ENCODE results near the gene FBXL4. TPM values are rescaled to one million over a fixed set of nuclear protein-coding genes. Genes with fewer than 3 reads are reported as not detected.
A peak's percentile ranks its signal among the peaks of the same experiment; 100 is the strongest.

FBXL4 gene
- polyA plus RNA-seq, 1 donor (not counting 4 experiments of a cell fraction or from before 2014, with no cell fraction given), result 19.9 TPM

GRCh38 chr6:98828211-98828788 lies 119.4 kb downstream of the FBXL4 start:
- Histone ChIP-seq H3K27me3 (ENCODE audit: control insufficient read depth, extremely low read depth, insufficient read depth, low read length) (peaks cover 97% of the 10 kb centered on the region), H3K4me1 (ENCODE audit: control insufficient read depth, extremely low read depth, insufficient read depth, low read length) (peaks cover 9% of the 10 kb centered on the region), H3K4me2 (ENCODE audit: control insufficient read depth, extremely low read depth, insufficient read depth, low read depth, low read length) (no peak overlapping the region), H3K36me3 (ENCODE audit: control insufficient read depth in 2 of 2, extremely low read depth in 1 of 2, insufficient read depth in 2 of 2, low read length in 2 of 2) (no peaks in the 10 kb centered on the region), H3K27ac (ENCODE audit: control insufficient read depth, insufficient read depth, low read length) (no peak overlapping the region), H2AFZ (ENCODE audit: control insufficient read depth, low read length) (no peak overlapping the region), H3K9me3 (ENCODE audit: control insufficient read depth, low read depth, low read length) (no peaks in the 10 kb centered on the region), H3K9me1 (ENCODE audit: control insufficient read depth, extremely low read depth, insufficient read depth, low read length) (no peaks in the 10 kb centered on the region), H3K79me2 (ENCODE audit: control insufficient read depth, insufficient read depth, low read length) (no peaks in the 10 kb centered on the region), H3K4me3 (ENCODE audit: control insufficient read depth in 2 of 3, extremely low read depth in 1 of 3, insufficient read depth in 2 of 3, low read depth in 1 of 3, low read length in 3 of 3) (no peak overlapping the region), H4K20me1 (ENCODE audit: control insufficient read depth, extremely low read depth, insufficient read depth, low read length) (no peaks in the 10 kb centered on the region), H3K9ac (ENCODE audit: control insufficient read depth, extremely low read depth, insufficient read depth, low read length) (no peak overlapping the region)
- FAIRE-seq, result no peak
- no peak for TF ChIP-seq CTCF (optimal IDR thresholded peaks at IDR 0.05 in 1 of 3, IDR thresholded peaks at IDR 0.05 in 1 of 3, conservative IDR thresholded peaks at IDR 0.05 in 1 of 3; ENCODE audit: extremely low read depth in 1 of 3, insufficient read depth in 2 of 3, low read length in 3 of 3)
- TF ChIP-seq EZH2 (IDR thresholded peaks at IDR 0.05; ENCODE audit: low read length), result peak; percentile 54
- no peak for DNase-seq (ENCODE audit: low read depth, low spot score)
- dilution Hi-C loops (cut with MboI; ENCODE audit: extremely low pct_ligation_motif_present, low sequenced_read_pairs), result no loop called here

GRCh38 chr6:98827295-98828159 lies 120.2 kb downstream of the FBXL4 start:
- Histone ChIP-seq H2AFZ (ENCODE audit: control insufficient read depth, low read length) (no peak overlapping the region), H4K20me1 (ENCODE audit: control insufficient read depth, extremely low read depth, insufficient read depth, low read length) (no peaks in the 10 kb centered on the region), H3K9me1 (ENCODE audit: control insufficient read depth, extremely low read depth, insufficient read depth, low read length) (no peaks in the 10 kb centered on the region), H3K79me2 (ENCODE audit: control insufficient read depth, insufficient read depth, low read length) (no peaks in the 10 kb centered on the region), H3K9ac (ENCODE audit: control insufficient read depth, extremely low read depth, insufficient read depth, low read length) (no peak overlapping the region), H3K27ac (ENCODE audit: control insufficient read depth, insufficient read depth, low read length) (no peak overlapping the region), H3K4me2 (ENCODE audit: control insufficient read depth, extremely low read depth, insufficient read depth, low read depth, low read length) (no peak overlapping the region), H3K4me1 (ENCODE audit: control insufficient read depth, extremely low read depth, insufficient read depth, low read length) (peaks cover 8% of the 10 kb centered on the region), H3K27me3 (ENCODE audit: control insufficient read depth, extremely low read depth, insufficient read depth, low read length) (peaks cover 93% of the 10 kb centered on the region), H3K36me3 (ENCODE audit: control insufficient read depth in 2 of 2, extremely low read depth in 1 of 2, insufficient read depth in 2 of 2, low read length in 2 of 2) (no peaks in the 10 kb centered on the region), H3K4me3 (ENCODE audit: control insufficient read depth in 2 of 3, extremely low read depth in 1 of 3, insufficient read depth in 2 of 3, low read depth in 1 of 3, low read length in 3 of 3) (no peak overlapping the region), H3K9me3 (ENCODE audit: control insufficient read depth, low read depth, low read length) (no peaks in the 10 kb centered on the region)
- FAIRE-seq, result no peak
- DNase-seq (ENCODE audit: low read depth, low spot score), result no peak
- dilution Hi-C loops (cut with MboI; ENCODE audit: extremely low pct_ligation_motif_present, low sequenced_read_pairs), result no loop called here
- TF ChIP-seq EZH2 (IDR thresholded peaks at IDR 0.05; ENCODE audit: low read length) (peak; percentile 83), CTCF (optimal IDR thresholded peaks at IDR 0.05 in 1 of 3, IDR thresholded peaks at IDR 0.05 in 1 of 3, conservative IDR thresholded peaks at IDR 0.05 in 1 of 3; ENCODE audit: extremely low read depth in 1 of 3, insufficient read depth in 2 of 3, low read length in 3 of 3) (no peak)
